Colonic mucosa (tissue), 4 donors: ENCODE results near the gene RBM20. TPM values are rescaled to one million over a fixed set of nuclear protein-coding genes. Genes with fewer than 3 reads are reported as not detected.

Experiments
- DNase-seq: peaks from one replicate; pipeline ENCODE4 v3.0.0-alpha.2; 2020
- H3K27ac ChIP-seq: fragments of 200-600 bp; one replicate; pipeline ENCODE4 v1.8.0; 2021
- H3K27me3 ChIP-seq: fragments of 200-600 bp; one replicate; pipeline ENCODE4 v1.8.0; 2021
- H3K36me3 ChIP-seq: fragments of 200-600 bp; one replicate; pipeline ENCODE4 v1.8.0; 2021
- H3K4me1 ChIP-seq: fragments of 200-600 bp; one replicate; pipeline ENCODE4 v1.8.0; 2021; ENCODE audit warnings: mild to moderate bottlenecking
- H3K4me3 ChIP-seq: fragments of 200-600 bp; one replicate; pipeline ENCODE4 v1.8.0; 2021
- H3K9ac ChIP-seq, 2 donors: one replicate each; pipeline ENCODE4 v1.7.0; 2013; ENCODE audit warnings: control low read depth in 2 of 2, low read depth in 2 of 2, low read length in 2 of 2
- H3K9me3 ChIP-seq: fragments of 200-600 bp; one replicate; pipeline ENCODE4 v1.8.0; 2021
- intact Hi-C: fragments of 100-400 bp; cut with DNase I; formaldehyde crosslinking; loops from one replicate; pipeline ENCODE4 v1.14.1; 2022
- total RNA-seq, 2 donors: library from RNA; stranded (reverse); fragmentation: NEBNext Ultra II Directional in 1 of 2; extraction: Animal tissue kit (Norgen Biotek cat#: 25700) in 1 of 2; gene quantifications; one replicate each; pipeline ENCODE4 v1.2.1, GENCODE V29; 2021
- TF ChIP-seq, protein P1 (sequence below): fragments of 200-600 bp; IDR thresholded peaks from one replicate; pipeline ENCODE4 v1.8.0; 2022; ENCODE audit warnings: antibody characterized with exemption, mild to moderate bottlenecking
- donor health status: healthy.
- donor health status: DM: no; HTN: no; CAD: no.
- donor health status: DM: no; HTN: no; CAD: no.

Gene RBM20
- total RNA-seq, 2 donors from 2014 or later: 0.49 to 0.80 TPM

DNA sequence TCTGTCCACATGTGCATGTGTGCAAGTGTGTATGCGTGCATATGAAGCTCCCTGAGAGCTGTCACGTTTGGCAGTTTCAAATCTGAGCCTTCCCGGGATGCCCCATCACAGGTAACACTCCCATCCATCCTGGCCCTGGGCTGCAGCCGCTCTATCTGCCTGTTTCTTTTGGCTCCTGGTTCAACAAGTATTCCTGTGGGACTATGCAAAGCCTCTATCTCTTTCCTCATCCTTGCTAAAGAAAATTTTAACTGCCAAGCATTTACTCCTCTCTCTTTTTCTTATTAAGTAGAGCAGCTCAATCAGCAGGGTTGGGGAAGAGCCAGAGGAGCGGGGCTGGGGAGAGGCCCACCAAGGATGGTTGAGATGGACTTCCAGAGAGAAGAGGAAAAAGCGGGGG, 203.2 kb downstream of the RBM20 start:
- H3K27ac ChIP-seq: no peak overlapping the region
- peaks cover 24% of the 10 kb centered on the region for H3K4me1 ChIP-seq
- peak overlapping the region in 1 of 2 donors; percentile 71 for H3K9ac ChIP-seq

DNA sequence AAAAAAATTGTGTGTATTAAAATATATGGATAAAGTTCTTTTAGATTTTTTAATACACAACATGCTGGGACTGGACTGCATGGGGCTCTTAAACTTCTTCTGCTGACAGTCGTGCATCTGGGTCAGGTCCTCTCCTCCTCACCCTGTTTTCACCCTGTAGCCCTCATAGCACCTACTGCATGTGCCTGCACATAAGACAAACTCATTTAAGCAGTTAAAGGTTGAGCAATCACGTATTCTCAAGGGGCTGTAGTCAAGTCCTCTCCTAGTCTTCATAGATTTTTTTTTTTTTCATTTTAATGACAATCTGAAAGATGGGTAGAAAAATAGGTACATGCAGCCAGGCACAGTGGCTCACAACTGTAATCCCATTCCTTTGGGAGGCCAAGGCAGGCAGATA, 204.0 kb downstream of the RBM20 start:
- no peaks in the 10 kb centered on the region for H3K9me3 ChIP-seq
- no peak for DNase-seq
- H3K4me3 ChIP-seq: no peak overlapping the region
- TF ChIP-seq, protein P1, sequence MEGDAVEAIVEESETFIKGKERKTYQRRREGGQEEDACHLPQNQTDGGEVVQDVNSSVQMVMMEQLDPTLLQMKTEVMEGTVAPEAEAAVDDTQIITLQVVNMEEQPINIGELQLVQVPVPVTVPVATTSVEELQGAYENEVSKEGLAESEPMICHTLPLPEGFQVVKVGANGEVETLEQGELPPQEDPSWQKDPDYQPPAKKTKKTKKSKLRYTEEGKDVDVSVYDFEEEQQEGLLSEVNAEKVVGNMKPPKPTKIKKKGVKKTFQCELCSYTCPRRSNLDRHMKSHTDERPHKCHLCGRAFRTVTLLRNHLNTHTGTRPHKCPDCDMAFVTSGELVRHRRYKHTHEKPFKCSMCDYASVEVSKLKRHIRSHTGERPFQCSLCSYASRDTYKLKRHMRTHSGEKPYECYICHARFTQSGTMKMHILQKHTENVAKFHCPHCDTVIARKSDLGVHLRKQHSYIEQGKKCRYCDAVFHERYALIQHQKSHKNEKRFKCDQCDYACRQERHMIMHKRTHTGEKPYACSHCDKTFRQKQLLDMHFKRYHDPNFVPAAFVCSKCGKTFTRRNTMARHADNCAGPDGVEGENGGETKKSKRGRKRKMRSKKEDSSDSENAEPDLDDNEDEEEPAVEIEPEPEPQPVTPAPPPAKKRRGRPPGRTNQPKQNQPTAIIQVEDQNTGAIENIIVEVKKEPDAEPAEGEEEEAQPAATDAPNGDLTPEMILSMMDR: no peak
- intact Hi-C loops: no loop called here
- peaks cover 21% of the 10 kb centered on the region for H3K4me1 ChIP-seq
- H3K9ac ChIP-seq: no peak overlapping the region
- no peak overlapping the region for H3K27ac ChIP-seq
- no peaks in the 10 kb centered on the region for H3K36me3 ChIP-seq
- no peaks in the 10 kb centered on the region for H3K27me3 ChIP-seq

More for the DNA sequence above, 203.2 kb downstream of the RBM20 start:
- intact Hi-C loops: no loop called here
- Histone ChIP-seq H3K27me3 (no peaks in the 10 kb centered on the region), H3K9me3 (no peaks in the 10 kb centered on the region), H3K36me3 (no peaks in the 10 kb centered on the region), H3K4me3 (no peak overlapping the region)
- TF ChIP-seq, protein P1: no peak
- no peak for DNase-seq

DNA sequence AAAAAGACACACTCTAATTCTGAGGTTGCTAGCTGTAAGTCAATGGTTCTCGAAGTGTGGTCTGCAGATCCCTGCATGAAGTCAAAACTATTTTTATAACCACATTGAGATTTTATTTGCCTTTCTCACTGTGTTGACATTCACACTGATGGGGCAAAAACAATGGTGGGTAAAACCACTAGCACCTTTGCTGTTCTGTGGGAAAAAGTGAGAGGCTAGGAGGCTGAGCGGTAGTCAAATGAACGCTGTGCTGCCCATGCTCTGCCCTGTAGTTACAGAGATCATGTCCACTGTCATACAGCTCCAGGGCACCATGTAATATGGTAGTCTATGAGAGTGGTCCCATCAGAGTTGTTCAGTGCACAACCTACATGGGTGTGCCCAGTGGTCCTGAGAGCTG, 206.0 kb downstream of the RBM20 start:
- no peaks in the 10 kb centered on the region for H3K27me3 ChIP-seq
- peaks cover 13% of the 10 kb centered on the region for H3K4me1 ChIP-seq
- no peak overlapping the region for H3K9ac ChIP-seq
- intact Hi-C loops: no loop called here
- H3K36me3 ChIP-seq: no peaks in the 10 kb centered on the region
- H3K4me3 ChIP-seq: no peak overlapping the region
- H3K27ac ChIP-seq: no peak overlapping the region
- TF ChIP-seq, protein P1: no peak
- no peaks in the 10 kb centered on the region for H3K9me3 ChIP-seq
- DNase-seq: no peak

DNA sequence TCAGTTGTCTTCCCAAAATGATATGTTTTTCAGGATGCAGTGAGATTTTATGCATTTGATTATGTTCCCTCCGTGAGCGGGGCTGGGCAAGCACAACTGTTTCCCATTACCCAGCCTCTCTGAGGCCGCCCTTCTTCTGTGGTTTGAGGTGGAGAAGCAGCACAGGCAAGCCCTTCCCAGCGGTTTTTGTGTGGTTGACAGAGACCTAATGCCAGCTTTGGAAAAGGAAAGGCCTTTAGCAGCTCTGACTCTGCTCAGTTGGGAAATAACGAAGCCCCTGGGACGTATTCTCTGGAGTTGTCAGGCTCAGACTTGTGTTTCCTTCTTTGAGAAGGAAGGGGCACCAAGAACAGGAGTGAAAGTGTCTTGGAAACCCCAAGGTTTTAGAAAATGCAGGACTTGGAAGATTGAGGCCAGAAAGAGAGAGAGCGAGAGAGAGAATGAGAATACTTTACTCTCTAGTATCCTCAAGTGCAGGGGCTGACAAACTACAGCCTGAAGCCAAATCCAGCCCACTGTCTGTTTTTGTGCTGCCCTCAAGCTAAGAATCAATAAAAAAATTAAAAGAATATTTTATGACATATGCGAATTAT, 207.0 kb downstream of the RBM20 start:
- H3K4me1 ChIP-seq: peaks cover 12% of the 10 kb centered on the region
- TF ChIP-seq, protein P1: no peak
- DNase-seq: no peak
- no peak overlapping the region for H3K27ac ChIP-seq
- no peaks in the 10 kb centered on the region for H3K27me3 ChIP-seq
- no peak overlapping the region for H3K9ac ChIP-seq
- no peaks in the 10 kb centered on the region for H3K36me3 ChIP-seq
- no peaks in the 10 kb centered on the region for H3K9me3 ChIP-seq
- intact Hi-C loops: no loop called here
- no peak overlapping the region for H3K4me3 ChIP-seq

DNA sequence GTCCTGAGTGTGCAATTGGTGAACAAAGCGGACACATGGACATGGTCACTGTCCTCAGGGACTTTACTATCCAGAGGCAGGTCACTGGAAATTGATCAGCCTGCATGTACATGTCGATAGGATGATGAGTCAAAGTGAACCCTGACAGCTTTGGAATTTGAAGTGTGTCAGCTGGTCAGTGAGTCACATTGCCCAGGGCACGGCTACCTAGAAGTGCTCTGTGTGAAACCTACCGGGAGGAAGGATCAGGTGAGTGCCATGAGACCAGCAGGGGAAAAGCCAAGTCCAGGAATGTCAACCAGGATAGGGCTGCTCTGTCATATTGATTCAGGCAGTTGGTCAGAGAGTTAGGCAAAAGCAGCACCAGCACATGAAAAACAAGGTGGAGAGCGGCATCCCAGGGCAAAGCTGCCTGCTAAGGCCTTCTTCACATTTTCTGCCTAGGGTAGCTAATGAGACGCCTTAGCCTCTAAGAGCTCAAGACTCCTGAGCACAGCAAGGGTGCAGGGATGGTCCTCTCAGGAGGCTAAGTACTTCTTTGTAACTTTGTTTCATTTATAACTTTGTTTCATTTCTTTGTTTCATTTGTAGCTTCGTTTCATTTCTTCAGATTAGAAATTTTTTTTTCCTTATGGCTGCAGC, 208.2 kb downstream of the RBM20 start:
- DNase-seq: peak; percentile 53
- TF ChIP-seq, protein P1: no peak
- intact Hi-C loops: no loop called here

More for the DNA sequence above, 208.2 kb downstream of the RBM20 start:
- no peaks in the 10 kb centered on the region for H3K9me3 ChIP-seq
- no peaks in the 10 kb centered on the region for H3K36me3 ChIP-seq
- peak overlapping the region in 1 of 2 donors; percentile 35 for H3K9ac ChIP-seq
- no peaks in the 10 kb centered on the region for H3K27me3 ChIP-seq
- H3K27ac ChIP-seq: peak overlapping the region; percentile 10
- no peak overlapping the region for H3K4me3 ChIP-seq
- H3K4me1 ChIP-seq: peaks cover 9% of the 10 kb centered on the region
